NCI-H1092 (cell line): Measurements from ENCODE around the gene NEDD4L.

Experiments
- DNase-seq: peaks from one replicate; lab custom pipeline; 2025; lab: John Stamatoyannopoulos, UW

Gene NEDD4L

GRCh38 chr18:58398648-58399398 lies 354.8 kb downstream of the NEDD4L start:
- no peak for DNase-seq

DNA sequence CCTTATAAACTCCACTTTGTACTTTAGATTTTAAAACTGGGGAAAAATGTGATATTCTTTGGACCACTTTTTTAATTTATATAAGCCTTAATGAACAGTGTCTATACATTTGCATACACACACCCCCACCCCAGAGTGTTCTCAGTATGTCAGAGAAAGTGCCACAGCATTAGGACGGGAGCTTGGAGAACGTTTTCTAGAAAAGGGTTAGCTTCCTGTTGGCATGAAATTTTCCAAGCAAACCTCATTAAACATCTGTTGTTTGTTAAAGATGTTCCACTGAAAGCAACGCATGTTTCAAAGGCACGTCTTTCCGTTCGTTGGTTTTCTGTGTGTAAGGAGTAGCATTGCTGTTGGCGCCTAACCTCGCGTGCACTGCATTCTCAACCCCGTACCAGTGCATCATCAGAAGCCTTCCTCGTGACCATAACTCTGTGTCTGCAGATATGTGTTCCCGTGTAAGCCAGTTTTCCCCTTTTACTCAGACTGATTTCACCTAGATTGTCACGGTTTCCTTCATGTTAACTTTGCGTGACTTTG lies 356.4 kb downstream of the NEDD4L start:
- DNase-seq, result no peak

- DNase-seq, result no peak
These were observed 357.2 kb downstream of the NEDD4L start for GRCh38 chr18:58401191-58401590.

- no peak for DNase-seq
These were observed 358.2 kb downstream of the NEDD4L start for GRCh38 chr18:58402247-58402646.

DNA sequence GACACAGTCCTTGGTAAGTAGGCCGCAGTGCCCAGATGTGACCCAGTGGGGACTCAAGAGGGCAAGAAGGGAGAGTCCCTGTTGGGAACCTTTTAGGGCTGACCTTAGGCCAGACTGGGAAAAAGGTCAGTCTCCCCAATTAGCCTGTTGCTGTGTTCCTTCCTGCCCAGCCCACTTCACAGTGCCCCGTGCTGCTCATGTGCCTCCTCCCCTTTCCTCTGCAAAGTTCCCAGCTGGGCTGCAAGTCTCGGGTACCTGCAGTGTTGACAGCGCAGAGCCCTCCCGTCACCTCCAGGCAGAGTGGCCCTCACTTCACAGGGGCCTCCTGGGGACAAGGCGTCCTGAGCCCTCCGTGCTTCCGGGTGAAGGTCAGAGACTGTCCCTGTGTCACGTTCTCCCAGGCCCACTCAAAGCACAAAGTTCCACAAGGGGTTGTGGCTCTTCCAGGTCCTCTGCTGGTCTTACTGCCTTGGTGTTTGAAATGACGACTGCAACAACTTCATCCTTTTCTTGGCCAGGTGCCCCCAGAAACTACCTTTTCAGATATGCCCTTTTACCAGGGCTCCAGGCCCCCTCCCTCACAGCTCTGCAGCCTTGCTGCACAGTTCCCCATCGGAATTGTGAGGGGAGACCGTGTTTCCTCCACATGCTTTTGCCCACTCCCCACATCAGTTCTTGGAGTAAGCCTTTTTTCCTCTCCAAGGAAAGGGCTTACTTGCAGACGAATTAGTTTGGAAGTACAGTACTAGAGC lies 359.1 kb downstream of the NEDD4L start:
- no peak for DNase-seq

- no peak for DNase-seq
These were observed 359.9 kb downstream of the NEDD4L start for GRCh38 chr18:58403799-58404455.

DNA sequence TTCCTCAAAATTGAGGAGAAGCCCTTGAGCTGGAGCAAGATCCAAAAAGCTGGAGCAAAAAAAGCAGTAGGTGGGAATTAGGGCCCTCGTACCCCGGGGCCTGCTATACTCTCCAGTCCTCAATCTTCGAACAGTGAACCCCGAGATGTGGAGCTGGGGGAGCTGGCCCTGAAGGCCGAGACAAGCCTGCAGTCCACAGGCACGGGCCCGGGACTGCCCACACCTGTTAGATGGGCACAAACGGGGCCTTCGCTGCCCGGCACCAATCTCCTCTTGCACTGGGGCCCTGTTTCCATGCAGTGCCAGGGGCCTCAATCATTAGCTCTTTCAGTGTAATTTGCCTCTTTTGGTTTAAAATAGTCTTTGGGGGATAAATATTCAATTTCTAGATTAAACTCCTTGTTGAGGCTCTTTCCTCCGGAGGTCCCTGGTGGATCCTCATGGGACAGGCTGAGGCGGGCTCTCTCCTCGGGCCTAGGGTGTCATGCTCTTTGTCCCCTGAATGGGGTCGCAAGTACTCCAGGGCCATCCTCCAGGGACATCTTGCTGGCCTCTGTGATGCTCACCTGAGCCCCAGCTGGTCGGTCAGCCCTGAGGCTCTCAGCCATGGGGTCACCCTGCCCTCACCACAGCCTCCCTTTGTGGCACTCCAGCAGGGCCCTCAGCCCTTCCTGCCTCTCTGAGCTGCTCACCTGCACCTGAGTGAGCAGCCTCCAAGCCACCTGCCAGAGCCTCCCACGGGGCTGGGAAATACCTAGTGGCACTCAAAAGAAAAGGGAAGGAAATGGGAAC lies 361.3 kb downstream of the NEDD4L start:
- DNase-seq, result no peak

GRCh38 chr18:58407263-58407648 lies 363.2 kb downstream of the NEDD4L start:
- DNase-seq, result no peak

DNA sequence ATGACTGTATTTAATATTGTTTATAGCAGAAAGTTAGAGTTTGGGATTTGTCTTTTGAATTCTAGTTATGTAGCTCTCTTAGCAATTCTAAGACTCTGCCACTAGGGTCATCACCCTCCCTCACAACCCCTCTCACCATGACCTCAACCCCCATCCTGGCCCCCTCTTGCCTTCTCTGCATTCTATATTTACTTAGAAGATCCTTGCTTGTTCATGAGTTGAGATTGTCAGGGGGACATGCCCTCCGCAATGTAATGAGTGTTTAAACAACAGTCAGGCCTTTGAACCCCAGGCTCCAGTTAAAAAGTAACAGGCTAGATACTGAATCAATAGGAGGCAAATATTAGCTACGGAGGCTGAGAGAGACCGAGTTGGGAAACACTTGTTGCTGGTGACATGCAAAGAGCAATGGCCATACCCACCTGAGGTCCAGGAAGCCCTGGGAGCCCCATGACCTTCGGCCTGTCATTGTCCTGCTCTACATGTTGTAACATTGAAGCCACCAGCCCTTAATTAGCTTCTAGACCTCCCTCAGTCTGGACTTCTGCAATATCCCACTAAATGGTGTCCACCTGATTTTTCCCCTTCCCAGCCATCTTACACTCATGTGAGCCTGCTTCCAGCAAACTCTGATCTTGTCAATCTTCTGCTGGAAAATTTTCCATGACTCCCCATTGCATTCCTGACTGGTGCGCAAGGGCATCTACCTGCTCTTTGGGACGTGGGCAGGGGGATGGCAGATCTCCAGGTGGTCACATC lies 363.8 kb downstream of the NEDD4L start:
- no peak for DNase-seq

DNA sequence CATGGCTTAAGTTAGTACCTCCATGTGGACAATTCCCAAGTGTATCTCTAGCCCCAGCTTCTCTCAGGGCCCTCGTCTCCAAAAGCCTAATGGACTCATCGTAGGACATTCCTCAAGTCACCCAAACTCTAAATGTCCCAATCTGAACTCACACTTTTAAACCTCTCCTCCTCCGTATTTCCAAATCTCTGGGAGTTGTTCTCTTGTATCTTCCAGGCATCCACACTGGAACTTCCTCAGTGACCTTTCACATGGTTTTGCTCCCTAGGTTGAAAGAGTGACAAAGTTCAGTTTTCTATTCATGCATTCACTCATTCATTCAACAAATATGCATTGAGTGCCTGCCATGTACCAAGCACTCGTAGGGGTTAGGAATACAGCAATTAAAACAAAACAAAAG lies 364.6 kb downstream of the NEDD4L start:
- DNase-seq, result no peak

DNA sequence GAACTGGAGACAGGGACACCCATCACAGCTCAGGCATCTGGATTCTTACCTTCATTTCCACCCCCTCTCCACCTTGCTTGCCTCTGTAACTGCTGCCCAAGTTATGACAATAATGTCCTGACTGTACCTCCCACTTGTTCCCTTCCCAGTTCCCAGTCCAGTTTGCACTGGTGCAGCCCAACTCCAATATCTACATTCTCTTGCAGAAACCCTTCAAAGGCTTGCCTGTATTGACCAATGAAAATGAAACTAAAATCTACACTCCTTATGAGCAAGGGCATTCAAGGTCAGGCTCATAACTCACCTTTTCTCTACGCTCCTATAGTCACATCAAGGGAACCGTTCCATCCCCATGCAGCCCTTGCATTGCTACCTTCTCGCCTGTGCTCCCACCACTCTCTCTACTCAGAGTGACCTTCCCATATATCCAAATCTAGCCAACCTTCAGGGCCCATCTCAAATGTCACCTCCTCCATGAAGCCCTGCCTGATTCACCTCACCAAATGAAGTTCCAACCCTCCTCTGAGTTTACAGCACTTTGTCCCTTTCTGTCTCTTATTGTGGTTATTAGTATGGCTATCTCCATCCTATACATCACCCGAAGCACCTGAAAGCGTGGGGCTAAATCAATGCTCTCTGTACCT lies 365.9 kb downstream of the NEDD4L start:
- no peak for DNase-seq

DNA sequence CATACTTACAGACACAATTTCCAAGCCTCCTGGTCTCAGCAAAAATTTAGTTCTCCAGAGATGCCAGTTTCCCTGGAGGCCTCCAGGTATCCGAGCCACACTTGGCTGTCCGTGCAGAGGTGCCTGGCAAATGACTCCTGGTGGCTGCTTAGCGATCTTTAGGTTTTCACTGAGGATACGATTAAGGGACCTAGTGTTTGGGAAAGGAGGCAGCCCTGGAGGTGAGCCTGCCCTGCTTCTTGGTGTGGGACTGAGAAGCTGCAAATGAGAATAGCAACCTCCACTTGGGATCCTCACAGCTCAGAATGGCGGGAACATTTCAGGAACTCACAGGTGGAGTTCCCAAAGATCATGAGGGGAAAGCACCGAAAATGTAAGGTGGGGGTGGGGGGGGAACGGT lies 367.3 kb downstream of the NEDD4L start:
- DNase-seq, result no peak

DNA sequence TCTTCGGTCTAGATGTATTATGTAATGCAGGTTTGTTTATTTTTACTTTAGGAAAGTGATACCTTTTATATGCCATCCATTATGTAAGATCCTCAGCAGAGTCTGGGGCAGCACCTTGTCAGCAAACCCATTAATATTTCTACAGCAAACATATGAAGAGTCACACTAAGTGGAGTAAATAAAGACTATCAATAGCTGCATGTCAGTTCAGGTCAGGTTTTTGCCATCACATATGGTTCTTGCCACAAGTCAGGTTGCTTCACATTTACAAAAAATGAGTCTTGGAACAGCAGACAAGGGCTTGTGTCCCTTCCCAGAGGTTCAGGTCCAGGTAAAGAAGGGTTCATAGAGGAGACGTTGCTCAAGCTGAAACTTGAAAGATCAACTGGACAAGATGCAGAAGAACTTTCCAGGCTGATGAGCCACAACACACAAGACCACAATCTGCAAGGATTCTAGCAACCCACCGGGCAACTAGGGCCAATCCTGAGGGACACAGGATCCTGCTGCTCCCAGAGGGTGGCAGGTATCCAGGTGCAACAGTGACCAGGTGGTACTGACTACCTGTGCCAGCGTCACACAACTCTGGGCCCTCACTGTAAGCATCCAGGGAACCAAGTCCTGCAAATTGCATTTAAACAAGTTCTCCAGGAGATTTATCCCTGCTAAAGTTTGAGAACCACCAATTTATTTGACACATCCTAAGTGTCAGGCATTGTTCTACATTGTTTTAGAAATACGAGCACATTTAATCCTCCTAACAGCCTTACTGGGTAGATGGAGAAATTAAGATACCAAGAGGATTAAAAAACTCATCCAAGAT lies 369.0 kb downstream of the NEDD4L start:
- no peak for DNase-seq

DNA sequence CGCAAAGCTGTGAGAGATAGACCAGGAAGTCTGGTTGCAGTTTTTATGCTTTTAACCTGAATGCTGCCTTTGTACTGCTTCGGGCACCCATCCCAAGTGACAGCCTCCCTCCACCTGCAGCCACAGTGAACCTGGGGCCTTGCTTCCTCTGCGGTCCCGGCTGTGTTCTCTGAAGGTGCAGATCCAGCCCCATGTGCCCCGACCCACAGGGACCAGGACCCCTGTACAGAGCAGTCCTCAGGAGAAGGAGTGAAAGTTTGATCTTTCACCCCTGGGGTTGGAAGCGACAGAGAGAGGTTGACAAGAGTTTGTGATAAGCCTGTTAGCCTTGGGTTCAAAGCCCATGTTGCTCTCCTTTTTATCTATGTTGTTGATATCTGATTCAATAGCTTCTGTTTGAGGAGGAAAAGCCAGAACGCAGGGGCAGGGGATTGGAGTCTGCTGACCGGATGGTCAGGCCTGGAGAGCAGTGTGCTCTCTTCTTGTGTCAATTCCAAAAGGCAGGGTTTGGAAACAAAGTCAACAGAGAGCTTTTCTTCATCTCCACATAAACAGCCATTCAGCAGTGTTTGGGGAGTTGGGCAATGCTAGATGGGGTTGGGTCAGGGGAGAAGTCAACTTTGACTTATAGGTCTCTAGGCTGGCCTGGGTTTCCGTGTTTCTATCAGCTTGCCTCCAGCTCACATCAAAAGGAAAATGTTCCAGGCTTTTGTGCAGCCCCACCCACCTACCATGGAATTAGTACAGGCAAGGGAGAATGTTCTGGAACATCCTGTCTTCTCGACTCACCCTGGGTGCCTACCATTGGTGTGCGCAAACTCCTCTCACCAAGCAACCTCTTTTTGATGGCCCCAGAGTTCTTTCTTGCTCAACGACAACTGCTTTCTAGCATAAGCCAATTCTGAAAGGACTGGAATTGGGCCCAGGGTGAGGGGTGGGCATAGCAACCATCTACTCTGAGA lies 369.9 kb downstream of the NEDD4L start:
- DNase-seq, result no peak

DNA sequence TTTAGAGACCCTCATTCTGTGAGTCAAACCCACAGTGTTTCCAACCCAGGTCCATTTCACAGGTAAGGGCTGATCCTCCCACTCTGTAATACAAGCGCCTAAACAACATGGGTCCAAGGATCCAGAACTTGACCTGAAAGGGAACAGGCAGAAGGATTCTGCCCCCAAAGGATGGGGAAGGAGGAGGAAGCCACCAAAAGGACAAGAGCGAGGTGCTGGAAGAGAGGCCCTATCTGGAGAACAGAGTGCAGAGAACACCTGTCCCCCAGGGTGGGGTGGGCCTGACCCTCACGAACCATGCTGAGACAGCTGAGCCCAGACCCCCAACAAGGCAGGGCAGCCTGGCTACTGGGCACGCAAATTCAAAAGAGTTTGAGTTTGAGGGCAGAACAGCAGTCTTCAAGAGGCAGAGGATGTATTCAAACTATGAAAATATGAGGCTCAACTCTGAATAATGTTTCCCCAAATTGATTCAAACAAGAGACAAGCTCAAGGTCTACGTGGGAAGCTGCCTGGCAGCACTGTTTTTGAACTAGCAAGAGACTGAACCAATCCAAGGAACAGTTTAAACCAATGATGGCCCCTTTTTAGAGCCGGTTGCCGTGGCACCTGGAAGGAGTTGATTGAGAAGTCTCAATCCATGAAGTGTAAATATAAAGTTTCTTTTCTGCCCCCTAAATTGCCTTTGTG lies 372.1 kb downstream of the NEDD4L start:
- no peak for DNase-seq

GRCh38 chr18:58416704-58417683 lies 373.0 kb downstream of the NEDD4L start:
- no peak for DNase-seq

DNA sequence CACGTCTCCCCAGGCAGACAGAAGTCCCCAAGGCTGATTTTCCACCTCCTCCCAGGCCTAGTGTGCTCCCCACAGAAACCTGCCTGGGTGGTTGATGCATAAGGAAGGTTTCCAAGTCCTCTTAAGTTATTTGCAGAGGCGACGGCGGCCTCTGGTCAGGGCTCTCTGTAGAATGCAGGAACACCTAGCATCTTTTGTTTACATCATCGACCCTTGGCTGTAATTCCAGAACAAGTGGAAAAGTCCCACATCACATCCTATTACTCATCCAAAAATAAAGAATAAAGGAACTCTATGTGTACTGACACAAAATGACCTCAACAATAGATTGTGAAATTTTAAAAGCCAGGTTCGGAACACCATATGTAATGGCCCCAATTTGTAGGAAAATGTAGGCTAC lies 373.7 kb downstream of the NEDD4L start:
- no peak for DNase-seq
